HG03039 (cell line): ENCODE measurements around the gene FAM98C.
"Not testable (repeated sequence)": the region's sequence is repeated elsewhere in the genome, so short reads cannot be mapped to it uniquely, and the experiment has no call there.

ENCODE experiments used
- ATAC-seq: cut with Tn5 transposase; IDR thresholded peaks from one replicate; pipeline ENCODE4 v1.9.1; 2021; ENCODE audit warnings: mild to moderate bottlenecking, moderate library complexity; ENCODE audit not compliant: unreplicated experiment

Gene FAM98C

DNA sequence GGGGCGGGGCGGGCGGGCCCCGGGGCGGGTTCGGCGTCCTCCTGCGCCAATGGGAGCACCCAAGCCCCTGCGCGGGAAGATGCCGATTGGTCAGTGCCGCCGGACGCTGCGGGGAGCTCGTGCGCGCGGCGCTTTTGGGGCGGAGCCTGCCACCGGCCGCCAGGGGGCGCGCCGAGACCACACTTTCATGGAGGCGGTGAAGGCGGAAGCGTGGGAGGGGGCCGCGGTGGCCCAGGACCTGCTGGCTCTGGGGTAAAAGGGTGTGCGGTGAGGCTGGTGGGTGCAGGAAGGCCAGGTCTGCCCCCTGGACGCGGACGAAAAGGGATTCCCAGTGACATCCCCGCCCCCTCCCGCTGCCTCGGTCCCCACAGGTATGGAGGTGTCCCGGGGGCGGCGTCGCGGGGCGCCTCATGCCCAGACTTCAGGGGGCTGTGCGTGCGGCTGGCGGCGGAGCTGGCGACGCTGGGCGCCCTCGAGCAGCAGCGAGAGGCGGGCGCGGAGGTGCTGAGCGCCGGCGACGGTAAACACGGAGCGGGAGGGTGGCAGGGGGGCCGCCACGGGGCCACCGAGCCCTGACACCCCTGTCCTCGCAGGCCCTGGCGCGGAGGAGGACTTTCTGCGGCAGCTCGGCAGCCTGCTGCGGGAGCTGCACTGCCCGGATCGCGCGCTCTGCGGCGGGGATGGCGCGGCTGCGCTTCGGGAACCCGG, at the start of gene FAM98C:
TSS of gene FAM98C (plus strand) at position 127 of the 708 bp plus-strand sequence. CDS start at position 188, 61 bp downstream.
- ATAC-seq, result peak; percentile 85

DNA sequence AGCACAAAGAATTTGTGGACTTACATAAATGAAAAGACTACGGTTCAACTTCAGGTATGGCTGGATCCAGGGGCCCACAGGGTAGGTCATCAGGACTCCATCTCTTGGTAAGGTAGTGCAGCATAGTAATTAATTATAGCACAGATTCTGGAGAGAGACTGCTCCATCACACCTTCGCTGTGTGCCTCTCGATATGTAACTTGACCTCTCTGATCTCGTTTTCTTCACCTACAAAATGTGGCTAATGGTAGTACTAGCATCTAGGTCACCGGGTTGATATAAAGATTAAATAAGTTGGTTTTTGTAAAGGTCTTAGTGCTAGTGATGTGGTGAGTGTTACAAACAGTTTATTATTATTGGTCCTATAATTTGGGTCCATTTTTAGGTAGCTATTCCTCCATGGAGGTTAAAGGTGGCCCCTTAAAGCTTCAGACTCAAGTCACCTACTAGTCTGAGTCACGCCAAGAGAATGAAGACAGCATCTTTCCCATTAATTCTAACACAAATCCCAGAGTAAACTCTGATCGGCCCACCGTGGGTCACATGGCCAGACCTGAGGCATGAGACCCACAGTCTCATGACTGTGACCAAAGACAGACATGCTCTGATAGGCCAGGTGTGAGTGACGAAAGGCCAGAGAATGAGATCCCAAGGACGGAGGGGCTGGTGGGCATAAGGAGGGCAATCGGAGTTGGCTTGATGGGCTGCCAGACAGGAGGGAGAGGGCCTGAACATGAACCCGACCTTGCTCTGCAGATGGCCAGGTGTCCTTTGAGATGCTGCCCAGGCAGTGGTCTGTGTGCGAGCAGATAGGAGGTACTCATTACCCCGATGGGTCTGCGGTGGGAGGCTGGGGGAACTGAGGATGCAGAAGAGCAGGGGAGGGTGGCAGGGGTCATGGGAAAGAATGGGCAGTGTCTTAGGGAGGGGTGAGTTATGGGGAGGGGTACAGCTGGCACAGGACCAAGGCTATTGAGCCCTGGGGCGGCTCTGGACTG, 46.9 kb upstream of the FAM98C start:
- ATAC-seq, result no peak

DNA sequence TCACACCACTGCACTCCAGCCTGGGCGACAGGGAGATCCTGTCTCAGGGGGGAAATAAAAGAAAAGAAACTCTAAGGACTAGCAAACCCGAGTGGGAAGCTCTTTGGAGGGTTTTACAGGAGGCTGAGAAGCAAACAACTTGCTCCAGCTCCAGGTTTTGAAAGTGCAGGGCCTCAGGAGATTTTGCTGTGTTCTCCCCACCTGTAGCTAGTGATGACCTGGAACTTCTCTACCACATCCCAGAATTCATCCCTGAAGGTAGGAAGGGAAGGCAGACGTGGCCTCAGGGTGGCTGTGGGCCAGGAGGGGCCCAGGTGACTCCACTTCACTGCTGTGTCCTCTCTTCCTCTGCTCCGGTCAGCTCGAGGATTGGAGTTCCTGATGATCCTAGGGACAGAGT, 44.8 kb upstream of the FAM98C start:
- ATAC-seq, result no peak

DNA sequence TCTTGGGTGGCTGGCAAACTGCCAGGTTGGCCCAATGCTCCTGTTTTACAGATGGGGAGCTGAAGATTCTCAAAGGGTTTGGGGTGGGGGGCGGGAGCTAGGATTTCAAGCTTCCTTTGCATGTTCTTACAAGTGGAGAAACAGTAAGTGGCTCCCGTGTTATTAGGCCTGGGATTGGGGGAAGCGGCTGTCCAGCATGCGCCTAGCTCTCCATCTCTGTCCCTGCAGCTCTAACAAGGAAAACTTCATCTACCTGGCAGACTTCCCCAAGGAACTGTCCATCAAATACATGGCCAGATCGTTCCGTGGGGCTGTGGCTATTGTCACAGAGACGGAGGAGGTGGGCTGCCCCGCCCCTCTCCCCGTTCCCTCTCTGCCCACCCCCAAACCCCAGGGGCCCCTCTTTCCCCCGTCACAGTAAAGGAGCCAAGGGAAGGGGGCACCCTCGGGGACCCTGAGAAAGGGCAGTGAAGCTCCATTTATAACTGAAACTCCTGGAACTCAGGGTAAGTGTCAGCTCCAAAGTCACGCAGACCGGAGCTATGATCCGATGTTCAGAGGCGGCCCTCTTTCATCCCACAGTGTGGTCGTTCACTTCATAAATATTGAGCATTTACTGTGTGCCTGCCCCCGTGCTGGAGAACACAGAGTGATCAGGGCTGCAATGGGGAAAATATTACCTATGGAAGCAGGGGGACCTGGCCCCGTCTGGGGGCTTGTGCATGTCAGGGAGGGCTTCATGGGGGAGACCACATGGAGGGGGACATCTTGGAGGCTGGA, 43.5 kb upstream of the FAM98C start:
- no peak for ATAC-seq

DNA sequence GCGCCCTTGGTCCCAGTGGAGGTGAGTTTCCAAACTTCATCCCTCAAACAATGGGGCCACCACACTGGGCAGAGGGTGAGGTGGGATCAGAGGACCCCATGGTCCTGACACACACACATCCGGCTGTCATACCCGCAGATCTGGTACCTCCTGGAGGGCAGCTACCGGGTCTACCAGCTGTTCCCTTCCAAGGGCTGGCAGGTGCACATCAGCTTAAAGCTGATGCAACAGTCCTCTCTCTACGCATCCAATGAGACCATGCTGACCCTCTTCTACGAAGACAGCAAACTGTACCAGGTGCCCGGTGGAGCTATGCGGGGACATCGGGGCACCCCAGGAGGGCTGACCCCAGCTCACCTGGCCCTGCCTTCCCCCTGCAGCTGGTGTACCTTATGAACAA, 42.5 kb upstream of the FAM98C start:
- no peak for ATAC-seq

DNA sequence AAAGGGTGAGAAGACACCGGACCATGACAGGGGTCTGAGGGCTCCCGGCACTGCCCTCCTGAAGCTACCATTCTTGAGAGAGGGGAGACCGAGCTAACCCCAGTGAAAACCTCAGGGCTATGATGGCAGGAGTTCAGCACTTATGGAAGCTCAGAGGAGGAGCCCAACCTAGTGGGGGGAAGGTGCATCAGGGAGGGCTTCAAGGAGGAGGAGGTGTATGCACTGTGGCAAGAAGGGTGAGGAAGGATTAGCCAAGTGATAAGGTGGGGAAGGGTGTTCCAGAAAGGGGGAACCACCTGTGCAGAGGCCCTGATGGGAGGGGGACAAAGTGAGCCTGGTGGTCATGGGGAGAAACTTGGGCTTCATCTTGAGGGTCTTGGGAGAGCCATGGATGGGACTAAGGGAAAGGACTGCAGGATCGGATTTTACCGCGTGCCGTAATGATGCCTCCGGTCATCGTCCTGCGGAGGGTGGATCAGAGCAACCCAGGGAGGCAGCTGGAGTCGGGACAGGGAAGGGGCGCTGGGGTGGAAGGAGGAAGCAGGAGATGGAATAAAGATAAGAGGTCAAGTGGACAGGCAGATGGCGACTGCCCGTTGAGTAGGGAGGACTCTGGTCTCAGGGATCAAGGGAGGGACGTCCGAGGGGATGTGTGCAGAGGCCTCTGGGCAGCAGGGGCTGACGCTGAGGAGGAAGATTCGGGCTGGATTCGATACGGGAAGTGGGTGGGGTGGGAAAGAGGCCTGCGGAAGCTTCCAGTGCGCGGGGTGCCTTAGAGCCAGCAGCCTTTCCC, 41.9 kb upstream of the FAM98C start:
- no peak for ATAC-seq

DNA sequence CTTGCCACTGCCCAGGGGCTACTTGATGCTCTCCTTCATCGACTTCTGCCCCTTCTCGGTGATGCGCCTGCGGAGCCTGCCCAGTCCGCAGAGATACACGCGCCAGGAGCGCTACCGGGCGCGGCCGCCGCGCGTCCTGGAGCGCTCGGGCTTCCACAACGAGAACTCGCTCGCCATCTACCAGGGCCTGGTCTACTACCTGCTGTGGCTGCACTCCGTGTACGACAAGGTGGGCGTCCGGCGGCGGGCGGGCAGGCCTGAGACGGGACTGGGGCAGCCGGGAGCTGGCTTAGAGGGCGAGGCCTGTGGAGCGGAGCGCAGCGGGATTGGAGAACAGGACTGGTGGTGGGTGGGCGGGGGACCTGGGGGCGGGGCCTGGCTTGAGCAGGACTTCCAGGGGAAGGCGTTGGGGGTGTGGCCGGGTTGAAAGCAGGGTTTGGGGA, 41.2 kb upstream of the FAM98C start:
- ATAC-seq, result no peak

DNA sequence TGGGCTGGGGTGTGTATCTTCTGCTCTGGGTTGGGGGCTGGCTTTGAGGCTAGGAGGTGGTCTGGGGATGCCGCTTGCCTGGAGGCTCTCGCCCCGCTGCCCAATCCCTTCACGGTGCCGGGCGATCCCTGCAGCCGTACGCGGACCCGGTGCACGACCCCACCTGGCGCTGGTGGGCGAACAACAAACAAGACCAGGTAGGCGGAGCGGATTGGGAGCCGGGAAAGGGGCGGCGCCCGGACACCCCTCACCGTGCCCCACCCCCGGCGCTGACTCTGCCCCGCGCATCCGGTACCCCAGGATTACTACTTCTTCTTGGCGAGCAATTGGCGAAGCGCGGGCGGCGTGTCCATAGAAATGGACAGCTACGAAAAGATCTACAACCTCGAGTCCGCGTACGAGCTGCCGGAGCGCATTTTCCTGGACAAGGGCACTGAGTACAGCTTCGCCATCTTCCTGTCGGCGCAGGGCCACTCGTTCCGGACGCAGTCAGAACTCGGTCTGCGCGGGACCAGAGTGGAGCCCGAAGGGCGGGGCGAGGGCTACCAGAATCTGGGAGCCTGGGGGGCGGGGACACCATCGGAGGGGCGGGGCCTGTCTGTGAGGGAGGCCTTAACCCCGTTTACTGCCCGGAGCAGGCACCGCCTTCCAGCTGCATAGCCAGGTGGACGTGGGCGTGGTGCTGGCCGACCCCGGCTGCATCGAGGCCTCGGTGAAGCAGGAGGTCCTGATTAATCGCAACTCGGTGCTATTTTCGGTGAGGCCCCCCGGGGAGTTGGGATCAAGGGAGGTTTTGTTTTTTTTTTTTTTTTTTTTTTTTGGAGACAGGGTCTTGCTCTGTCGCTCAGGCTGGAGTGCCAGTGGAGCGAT, 40.6 kb upstream of the FAM98C start:
- ATAC-seq, result no peak

DNA sequence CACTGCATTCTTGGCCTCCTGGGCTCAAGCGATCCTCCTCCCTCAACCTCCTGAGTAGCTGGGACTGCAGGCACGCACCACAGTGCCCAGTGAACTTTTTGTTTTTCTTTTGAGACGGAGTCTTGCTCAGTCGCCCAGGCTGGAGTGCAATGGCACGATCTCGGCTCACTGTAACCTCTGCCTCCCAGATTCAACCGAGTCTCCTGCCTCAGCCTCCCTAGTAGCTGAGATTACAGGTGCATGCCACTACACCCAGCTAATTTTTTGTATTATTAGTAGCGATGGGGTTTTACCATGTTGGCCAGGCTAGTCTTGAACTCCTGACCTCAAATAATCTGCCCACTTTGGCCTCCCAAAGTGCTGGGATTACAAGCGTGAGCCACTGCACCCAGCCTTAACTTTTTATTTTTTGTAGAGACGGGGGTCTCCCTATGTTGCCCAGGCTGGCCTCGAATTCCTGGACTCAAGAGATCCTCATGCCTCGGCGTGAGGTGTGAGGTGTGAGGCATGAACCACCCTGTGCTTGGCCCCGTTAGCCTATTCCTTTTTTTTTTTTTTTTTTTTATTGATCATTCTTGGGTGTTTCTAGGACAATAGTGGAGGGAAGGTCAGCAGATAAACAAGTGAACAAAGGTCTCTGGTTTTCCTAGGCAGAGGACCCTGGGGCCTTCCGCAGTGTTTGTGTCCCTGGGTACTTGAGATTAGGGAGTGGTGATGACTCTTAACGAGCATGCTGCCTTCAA, 39.8 kb upstream of the FAM98C start:
- not testable (repeated sequence) for ATAC-seq

DNA sequence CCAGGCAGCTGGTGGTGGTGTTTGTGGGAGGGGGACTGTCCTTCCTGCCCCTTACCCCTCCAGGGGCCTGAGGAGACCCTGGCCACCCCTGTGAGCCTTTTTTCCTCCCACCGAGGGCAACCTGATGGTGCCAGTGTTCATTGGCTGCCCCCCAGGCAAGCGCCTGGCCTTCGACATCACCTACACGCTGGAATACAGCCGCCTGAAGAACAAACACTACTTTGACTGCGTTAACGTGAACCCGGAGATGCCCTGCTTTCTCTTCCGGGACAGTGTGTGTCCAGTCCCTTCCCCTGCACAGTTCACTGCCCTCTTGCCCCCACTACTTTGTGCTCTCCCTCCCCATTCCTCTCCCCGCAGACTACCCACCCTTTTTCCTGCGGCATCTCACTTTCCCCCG, 35.9 kb upstream of the FAM98C start:
- no peak for ATAC-seq

DNA sequence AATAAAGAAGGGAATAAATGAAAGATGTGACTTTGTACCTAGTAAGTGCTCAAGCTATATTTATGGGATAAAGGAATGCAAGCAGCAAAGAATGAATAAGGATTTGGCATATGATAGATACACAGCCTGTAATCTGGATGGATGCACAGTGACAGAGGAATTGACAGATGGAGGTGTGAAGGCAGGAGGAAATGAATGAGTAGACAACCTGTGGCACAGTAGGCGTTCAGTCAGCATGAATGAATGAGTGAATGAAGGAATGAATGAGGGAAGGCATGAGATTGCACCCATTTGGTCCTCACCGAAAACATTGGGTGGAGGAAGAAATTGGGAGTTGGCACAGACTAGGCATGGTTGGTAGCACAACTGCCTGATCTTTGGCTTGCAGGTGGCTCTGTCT, 33.3 kb upstream of the FAM98C start:
- no peak for ATAC-seq

DNA sequence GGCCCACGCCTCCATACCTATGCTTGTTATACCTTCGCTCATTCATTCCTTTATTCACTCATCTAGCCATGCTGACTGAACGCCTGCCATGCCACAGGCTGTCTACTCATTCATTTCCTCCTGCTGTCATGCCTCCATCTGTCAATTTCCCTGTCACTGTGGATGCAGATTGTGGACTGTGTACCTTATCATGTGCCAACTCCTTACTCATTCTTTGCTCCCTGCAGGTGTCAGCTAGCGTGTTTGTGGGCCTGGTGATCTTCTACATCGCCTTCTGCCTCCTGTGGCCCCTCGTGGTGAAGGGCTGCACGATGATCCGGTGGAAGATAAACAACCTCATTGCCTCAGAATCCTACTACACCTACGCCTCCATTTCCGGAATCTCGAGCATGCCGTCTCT, 32.6 kb upstream of the FAM98C start:
- no peak for ATAC-seq

DNA sequence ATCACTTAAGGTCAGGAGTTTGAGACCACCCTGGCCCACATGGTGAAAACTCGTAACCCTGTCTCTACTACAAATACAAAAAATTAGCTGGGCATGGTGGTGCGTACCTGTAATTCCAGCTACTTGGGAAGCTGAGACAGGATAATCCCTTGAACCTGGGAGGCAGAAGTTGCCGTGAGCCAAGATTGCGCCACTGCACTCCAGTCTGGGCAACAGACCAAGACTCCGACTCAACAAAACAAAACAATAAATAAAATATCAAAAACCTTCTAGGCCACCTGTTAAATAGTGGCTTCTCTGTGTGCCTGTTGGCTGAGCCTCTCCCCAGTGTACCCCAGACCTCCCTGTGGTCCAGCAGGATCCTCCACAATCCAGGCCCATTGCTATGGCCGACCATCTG, 31.8 kb upstream of the FAM98C start:
- ATAC-seq, result no peak

DNA sequence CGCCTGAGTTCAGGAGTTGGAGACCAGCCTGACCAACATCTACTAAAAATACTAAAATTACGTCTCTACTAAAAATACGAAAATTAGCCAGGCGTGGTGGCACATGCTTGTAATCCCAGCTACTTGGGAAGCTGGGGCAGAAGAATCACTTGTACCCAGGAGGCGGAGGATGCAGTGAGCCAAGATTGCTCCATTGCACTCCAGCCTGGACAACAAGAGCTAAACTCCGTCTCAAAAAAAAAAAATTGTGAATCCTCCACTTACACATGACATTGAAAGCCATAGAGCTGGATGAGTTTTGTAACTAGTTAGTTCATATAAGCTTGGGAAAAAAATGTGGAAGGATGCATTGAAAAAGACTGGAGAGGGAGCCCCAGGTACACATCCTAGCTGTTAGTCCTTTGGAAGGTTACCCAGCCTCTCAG, 29.0 kb upstream of the FAM98C start:
- ATAC-seq, result no peak

DNA sequence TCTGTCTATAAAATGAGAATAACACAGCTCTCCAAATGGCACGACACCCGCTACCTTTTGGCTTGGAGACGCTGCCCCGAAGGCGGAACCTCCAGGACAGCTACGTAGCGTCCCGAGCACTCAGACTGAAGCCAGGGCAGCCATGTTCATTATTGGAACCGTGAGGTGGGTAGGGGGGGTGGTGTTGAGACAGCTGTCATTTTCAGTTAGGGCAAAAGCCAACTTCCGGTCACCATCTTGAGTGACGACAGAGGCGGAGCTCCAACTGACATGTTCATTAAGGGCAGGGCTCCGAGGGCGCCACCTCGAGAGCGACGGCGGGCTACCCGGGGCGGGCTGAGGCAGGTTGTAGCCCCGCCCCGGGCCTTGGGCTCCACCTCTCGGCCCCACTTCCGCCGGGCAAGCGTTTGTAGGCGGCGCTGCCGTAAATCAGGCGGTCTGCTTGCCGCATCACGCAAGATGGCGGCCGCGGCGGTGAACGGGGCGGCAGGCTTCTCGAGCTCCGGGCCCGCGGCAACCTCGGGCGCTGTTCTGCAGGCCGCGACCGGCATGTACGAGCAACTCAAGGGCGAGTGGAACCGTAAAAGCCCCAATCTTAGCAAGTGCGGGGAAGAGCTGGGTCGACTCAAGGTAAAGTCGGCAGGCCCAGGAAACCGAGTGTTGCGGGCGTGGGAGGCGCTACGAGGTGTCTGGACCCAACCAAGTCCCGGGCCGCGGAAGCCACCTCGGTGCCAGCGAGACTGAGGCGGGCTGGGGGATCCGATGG, 28.4 kb upstream of the FAM98C start, which contains the start of gene PSMD8:
TSS of gene PSMD8 (plus strand) at position 240 of the 766 bp plus-strand sequence. CDS start at position 271, 31 bp downstream.
- ATAC-seq, result peak; percentile 89

DNA sequence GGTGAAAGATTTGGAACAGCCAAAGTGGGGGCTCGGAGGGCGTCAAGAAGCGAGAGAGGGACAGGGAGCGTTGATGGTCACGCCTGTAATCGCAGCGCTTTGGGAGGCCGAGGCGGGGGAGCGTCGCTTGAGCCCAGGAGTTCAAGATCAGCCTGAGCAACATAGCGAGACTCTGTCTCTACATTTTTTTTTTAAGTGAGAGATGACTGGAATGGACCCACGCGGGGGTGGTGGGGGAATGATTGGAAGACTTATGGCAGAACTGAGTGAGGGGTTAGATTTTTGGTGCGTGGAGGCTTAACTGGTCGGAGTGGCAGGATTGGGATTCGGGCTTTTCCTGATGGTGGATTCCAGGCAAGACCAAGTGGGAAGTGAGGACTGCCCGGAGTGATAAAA, 27.8 kb upstream of the FAM98C start:
- no peak for ATAC-seq

DNA sequence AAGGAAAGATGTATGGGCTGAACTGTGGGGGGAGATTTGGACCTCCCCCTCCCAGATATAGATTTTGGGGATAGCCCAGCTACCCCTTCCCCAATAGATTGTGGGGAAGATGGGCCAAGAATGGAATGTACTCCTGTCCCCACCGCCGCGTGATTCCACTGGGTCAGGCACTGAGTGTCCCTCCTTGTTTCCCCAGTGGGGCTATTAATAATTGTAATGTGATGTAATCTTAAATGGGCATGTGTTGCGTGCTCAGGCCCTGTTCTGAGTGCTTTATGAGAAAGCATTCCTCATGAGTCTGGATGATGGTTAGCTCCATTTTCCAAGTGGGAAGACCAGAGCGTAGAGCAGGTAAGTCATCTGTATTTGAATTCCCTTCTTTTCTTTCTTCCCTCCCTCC, 27.1 kb upstream of the FAM98C start:
- ATAC-seq, result no peak

DNA sequence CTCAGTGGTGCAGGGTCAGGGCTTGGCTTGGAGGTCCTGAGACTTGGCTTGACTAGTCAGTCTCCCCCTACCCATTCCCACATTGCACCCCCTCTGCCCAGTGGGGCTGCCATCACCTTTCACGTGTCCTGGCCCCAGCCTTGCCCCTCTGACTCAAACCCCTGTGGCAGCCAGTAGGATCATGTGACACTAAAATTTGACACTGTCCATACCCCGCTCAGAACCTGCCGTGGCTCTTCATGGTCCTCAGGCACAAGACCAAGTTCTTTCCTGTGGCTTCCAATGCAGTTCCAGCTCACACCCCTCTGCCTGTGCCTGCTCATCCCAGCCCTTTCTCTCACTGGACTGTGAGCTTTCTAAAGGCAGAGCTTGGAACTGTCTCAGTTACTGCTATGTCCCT, 26.3 kb upstream of the FAM98C start:
- ATAC-seq, result no peak
